Measurements from ENCODE around the gene MAST4.

MAST4 gene

DNA sequence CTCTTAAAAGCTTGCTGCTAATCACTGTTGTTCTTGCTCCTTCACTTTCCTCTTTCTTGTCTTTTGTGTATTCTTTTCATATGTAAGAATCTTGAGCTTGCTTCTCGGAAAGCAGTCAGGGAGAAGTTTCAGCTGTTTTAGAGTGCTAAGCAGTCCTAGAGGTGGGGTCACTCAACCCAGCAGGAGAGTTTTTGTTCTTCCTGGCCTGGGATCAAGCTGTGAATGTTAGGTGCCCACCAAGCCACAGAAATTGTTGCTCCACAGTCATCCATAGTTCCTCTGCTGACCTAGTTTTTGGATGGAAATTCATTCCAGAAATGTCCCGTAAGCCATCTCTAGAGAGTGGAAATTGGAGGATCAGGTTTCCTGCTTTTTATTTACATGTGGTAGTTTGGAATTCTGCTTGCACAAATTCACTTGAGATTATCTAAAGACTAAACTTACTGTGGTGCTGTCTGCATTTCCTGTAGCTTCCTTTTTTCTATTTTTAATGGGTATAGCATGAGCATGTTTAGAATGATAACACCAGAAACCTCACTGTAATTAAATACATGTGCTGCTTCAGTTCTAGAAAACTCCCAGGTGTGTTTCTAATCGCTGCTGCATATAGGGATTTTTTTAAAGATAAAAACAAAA lies 108.7 kb downstream of the MAST4 start:
- no peak for DNase-seq

DNA sequence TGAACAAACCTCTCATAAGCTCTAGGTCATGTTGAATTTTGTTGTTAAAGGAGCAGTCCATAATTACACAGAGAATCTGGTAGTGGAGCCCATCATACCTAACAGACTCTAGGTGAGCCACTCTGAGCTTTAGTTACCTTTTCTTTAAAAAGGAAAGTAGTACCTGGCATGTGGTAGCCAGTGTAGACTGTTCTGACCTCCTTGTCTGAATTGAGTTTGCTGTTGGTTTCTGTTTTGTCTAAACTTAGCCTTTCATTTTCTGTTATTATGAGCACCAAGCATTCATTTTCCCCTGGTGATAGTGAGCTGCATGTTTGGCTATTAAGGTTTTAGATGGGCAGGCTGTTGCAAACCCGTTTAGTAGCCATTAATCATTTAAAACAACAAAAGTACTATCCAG lies 112.2 kb downstream of the MAST4 start:
- DNase-seq = no peak

DNA sequence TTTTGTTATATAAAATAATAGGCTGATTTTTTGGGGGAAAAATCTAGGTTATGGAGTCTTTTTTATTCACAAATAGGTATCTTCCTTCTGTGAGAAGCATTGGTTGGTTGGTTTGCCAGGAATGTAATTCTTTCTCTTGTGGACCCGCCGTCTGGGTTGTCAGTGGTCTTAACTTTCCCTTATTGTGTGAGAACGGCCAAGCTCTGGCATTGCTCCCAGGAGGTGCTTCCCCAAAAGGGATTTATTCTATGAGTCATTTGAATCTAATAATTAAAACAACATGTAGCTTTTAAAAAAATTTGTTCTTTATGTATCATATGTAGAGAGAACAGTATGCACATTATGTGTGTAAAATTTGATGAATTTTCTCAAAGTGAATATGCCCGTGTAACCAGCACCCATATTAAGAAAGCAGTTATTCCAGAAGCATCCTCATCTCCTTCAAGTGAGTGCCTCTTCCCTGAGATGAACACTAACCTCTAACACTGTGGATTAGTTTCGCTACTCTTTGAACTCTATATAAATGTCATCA lies 114.4 kb downstream of the MAST4 start:
- DNase-seq = no peak

DNA sequence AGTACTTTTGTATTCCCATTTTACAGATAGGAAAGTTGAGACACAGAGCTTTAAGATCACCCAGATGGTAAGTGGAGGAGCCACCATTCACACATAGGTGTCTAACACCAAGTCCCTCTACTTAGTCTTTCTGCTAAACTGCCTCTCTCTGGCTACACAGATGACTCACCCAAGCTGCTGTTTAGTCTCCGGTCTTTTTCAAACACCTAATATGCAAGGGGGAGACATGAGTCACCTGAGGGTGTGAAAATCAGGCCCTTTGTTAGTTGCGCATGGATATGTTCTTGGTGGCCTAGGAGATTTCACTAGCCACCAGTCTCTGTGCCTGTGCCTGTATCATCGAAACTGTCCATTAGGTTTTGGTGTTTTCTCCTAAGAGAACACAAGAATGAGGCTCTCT lies 117.8 kb downstream of the MAST4 start:
- no peak for DNase-seq

DNA sequence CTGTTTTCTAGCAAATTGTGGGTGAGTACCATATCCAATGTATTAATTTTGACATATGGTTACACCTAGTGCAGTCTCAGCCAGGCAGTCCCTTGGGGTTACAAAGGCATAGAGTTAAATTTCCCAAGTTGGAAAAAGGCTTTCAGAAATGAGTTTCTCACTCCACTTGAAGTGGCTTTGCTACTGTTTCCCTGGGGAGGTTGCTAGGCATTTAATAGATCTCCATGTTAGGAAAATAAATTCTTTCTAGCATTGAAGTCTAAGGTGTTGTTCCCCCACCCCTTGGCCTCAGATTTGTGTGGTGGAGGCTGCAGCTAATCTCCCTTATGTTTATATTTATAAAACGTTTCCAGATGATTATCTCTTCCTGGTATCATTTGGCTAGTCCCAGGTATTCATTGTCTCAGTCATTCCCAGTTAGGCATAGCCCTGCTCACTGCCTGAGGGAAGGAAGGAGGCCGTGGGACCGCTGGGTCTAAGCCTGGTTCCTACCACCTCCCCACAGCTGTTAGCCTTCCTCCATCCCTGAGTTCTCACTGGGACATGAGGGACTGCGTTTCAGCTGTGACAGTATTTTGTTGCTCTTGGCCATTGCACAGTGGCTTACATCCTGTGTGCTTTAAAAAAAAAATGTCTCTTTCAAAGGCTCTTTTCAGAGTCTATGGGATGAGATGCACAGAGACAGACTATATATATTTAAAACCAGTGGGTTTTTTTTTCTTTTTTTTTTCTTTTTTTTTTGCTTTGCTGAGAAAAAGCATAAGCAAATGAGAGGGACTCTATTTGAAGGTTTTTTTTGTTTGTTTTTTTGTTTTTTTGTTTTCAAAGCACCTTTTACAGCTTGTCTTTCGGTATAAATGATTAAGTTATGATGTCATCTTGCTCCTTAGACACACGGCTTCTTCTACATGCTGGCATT lies 121.5 kb downstream of the MAST4 start:
- no peak for DNase-seq

DNA sequence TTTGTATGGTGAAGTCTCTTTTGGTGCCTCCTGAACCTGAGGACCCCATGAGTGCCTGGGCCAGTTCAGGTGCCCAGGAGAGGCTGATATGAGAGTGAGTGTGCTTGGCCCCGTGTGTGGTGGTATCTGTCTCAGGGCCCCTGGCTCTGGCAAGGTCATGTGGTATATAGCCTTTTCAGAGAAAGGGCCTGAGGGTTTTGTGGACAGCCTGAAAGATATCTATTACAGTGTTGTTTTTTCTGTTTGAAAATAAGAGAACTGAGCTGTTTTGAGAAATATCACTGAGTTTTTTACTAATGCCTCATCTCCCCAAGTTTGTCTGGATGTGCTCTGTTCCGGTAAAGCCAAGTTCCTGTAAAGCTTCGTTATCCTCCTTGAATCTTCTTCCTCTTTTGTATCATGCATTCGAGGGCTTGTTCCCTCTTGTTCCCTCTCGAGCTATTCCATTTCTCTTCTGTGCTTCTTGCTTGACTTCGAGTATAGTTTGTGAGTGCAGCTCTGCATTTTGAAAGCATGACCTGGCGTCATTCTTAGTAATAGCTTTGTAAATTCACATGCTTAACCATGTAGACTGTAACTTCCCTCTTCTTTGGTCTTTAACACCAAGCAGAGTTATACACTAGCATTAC lies 122.3 kb downstream of the MAST4 start:
- DNase-seq = no peak

DNA sequence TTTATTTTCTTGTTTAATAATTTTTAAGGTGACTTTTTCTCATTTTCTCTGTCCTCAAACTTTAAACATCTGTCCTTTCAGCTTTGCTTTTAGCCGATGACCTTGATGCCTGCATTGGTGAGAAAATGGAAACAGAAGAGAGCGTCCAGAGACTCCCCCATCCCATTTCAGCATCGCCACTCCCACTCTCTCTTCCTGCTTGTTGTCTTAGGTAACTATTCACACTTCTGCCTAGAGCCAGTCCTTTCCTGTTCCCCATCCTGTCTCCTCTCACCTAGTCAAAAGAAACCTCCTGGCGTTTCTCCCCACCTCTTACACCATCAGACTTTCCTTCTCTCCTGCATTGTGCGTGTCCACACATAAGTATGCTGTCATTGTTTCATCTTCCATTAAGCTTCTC lies 124.6 kb downstream of the MAST4 start:
- DNase-seq = no peak

DNA sequence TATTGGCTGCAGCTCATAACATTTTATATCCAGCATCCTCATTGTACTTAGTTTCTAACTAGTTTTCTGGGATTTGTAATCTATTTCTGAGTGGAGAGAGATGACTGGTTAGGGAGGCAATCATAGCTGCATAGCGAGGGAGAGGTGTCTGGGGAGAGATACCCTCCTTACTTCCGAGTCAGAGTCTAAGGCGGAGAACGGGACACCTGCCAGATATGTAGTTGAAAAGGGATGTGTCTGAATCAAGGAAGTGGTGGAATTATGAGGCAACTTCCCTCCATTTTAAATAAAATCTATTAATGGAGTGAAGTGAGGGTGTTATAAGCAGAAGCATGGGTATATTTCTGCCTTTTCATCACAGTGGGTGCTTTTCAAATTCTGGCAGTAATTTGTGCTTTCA lies 126.5 kb downstream of the MAST4 start:
- no peak for DNase-seq

DNA sequence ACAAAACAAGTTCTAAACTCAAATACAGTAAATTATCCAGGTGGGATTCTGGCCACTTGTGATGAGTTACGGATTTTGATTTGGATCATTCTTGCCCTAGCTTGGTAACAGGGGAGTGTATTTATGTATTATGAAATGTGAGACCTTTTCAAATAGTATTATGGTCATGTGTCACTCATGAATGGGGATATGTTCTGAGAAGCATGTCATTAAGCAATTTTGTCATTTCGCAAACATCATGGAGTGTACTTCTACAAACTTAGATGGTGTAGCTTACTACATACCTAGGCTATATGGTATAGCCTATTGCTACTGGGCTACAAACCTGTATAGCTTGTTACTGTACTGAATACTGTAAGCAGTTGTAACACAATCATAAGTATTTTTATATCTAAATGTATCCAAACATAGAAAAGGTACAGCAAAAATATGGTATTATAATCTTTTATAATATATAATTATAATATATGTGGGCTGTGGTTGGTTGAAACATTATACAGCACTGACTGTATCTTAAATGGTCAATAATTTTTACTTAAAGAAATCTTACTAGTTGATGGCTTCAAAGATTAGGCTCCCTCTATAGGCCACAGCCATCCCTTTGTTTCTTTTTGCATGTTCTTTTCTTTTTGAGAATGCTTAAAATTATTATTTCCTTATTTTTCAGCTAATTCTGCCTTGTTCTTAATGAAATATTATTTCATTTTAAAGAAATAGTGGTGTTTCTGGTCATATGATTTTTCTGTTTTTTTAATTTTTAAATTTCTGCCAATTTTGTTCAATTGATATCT lies 128.4 kb downstream of the MAST4 start:
- DNase-seq = no peak

DNA sequence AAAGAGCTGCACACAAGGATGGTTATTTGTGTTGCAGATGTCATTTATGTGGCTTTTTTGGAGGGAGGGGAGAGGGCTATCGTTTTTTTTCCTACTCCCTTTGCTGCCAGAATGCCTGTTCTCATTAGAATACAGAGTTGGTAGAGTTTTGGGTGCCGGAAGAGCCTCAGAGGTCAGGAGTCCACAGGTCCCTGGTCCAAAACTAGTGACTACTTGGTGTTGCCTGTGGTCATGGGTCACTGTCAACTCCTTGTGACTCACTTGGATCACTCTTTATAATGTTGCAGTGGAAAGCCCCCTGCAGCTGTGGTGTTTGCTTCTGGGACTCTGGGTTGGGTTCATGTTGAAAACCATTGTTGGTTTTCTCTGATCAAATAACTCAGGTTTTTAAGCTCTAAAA lies 131.4 kb downstream of the MAST4 start:
- DNase-seq = no peak

DNA sequence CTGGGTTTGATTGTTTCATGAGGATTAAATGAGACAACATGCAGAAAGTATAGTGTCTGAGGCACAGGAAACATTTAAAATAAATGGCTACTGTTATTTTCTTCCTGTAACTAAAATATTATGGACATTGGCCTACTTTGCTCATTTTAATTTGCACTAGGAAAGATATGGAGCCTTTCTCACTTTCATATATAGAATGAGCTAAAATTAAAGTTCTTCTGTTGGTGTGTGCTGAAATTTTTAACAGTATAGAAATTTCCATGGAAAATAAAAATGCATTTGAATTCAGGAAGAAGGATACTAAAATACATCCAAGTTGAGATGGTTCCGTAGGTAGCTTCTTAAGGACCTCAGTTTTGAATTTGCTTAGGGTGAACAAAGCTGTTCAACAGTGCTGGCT lies 131.9 kb downstream of the MAST4 start:
- no peak for DNase-seq

DNA sequence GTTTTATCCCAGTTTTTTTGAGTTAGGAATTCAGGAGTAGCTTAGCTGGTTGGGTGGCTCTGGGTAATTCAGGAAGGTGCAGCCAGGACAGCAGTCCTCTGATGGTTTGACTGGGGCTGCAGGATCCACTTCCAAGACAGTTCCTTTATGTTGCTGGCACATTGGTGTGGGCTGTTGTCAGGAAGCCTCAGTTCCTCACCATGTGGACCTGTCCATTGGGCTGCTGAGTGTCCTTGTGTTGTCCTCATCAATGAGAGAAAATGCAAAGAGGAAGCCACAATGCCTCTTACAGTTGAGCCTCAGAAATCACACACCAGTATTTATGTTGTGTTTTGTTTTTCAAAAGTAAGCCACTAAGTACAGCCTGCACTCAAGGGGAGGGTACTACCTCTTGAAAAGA lies 140.9 kb downstream of the MAST4 start:
- DNase-seq = no peak

DNA sequence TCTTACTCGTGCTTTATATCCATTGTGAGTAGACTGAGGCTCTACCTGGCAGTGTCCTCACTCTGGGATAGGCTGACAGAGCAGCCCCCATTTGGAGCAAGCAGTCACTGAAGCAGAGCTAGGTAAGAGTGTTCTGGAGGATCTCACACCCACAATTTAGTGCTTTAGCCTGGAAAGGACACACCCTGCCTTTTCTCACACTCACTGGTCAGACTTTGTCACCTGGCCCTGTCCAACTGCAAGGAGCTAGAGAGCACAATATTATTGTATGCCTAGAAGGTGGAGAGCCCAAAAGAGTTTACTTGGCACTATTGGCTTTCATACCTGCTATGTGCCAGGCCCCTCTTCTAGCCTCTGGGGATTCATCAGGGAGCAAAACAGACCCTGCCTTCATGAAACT lies 141.9 kb downstream of the MAST4 start:
- DNase-seq = no peak

DNA sequence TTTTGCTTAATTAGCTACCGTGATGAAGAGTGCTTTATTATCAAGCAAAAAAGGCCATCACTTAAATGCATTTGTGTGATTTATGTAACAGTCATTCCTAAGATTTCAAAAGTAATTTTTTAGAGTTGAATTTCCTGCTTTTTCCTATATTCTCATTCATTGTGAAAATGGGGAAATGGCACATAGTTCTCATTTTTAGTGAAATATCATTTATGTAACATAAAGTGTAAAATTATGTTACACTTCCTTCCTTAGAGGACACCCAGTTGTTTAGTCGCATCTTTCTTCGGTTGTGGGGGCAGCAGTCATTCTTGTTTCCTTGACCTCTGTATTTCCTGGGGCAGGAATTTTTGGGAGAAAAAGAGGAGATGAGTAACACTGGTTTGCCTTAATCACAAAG lies 142.8 kb downstream of the MAST4 start:
- no peak for DNase-seq

DNA sequence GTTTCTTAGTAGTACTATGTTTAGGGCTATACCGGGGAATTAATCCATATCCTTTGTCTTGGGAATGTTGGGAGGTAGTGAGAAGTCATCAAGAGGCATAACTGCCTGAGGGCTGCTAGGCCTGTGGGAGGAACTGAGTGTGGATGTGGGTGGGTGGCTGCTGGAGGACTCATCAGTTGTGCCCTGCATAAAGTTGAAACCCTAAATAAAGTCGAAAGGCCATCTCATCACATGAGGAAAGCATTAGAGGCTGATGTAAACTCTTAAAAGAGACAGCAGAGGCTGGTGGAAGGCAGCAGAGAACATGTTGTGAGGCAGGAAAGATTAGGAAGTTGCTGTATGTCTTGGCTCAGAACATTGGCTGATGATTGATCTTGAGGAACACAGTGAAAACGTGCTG lies 143.8 kb downstream of the MAST4 start:
- DNase-seq = no peak

DNA sequence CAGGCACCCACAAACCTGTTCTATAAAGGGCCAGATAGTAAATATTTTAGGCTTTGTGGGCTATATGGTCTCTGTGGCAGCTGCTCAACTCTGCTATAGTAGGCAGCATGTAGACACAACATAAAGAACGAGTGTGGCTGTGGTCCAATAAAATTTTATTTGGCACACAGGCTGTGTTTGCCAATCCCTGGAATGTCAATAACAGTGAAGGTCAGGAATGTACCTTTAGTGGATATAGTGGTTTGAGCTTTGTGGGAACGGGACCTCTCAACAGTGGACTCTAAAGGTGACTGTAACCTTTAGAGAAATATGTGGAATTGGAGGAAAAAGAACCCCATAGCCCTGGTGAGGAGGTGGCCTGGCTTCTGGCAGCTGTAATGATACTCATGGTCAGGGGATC lies 145.2 kb downstream of the MAST4 start:
- no peak for DNase-seq

DNA sequence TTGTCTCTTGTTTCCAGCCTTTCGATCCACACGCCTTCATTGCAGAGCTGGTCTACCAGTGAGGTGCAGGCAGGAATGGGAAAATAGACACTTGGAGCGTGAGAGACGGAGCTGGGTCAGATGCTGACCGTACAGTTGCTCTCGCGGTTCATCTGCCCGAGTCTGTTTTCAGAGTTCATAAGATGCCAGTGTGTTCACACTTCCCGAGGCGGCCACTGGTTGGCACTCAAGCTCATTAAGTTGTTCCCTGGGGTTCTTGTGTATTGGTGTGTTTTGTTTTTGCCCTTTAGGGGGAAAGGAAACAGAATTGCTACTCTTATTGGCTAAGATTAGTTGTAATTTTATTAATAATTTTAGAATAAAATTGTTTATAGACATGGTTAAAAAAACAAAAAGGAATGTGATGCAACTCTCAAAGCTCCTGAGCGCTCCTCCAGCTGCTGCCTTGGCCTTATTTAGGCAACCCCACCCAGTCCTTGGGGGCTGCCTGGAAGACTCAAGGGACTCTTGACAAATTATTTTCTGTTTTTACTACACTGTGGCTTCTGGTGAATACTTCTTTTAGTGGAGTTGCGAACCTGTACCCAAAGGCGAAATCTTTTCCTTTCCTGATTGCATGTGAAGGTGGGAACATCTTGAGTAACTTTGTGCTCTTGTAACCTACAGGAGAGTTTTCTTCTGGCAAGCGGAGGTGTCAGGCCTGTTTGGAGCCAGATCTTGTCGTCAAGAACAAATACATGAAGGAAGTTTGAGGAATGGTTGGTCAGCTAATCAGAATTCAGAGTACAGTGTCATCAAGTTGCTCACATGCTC lies 146.1 kb downstream of the MAST4 start:
- DNase-seq = no peak

DNA sequence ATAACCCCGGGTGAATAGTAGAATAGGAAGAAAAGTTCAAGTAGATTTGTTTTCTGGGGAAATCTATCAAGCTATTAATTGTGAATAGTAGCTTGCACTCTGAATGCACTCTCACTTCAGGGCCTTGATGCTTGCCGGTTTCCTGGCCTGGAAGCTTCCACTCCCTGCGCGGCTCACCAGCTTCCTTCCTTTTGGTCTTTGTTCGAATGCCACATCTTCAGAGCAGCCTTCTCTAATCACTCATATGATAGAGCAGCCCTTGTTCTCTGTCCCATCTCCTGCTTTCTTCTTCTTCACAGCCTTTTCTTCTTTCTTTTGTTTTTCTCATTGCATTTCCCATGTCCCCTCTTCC lies 146.7 kb downstream of the MAST4 start:
- no peak for DNase-seq

DNA sequence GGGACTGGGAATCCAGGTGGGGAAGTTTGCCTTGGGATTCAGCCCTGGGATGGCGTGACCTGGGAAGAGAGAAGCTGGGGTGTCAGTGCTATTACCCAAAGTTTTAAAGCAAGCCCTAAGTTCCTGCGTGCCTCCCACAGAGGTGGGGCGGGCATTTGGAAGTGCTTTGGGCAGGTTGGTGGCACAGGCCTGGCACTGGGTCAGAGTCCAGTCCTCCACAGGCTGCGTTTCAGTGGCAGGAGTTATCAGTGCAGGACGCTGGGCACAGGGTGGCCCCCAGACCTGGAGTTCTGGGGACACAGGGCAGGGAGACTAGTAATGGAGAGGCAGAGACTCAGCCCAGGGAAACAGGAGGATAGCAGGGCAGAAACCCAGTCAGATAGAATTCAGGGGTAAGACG lies 147.2 kb downstream of the MAST4 start:
- no peak for DNase-seq

DNA sequence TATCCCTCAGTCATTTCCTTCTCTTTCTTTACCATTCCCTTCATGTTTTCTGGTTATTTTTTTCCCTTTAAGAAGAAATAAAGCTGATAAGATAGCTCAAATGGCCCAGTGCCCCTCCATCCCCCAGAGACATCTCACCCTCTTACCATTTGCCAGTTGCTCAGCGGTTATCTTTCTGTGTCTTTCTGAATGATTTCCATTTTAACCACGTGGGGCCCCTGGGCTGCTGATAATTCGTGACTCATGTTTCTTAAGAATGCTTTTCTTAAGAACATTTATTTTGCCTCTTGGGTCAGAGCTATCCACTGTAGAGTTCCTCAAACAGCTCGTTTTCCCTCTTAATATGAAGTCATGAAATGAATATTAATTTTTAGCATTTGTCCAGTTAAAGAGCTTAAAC lies 147.8 kb downstream of the MAST4 start:
- no peak for DNase-seq

DNA sequence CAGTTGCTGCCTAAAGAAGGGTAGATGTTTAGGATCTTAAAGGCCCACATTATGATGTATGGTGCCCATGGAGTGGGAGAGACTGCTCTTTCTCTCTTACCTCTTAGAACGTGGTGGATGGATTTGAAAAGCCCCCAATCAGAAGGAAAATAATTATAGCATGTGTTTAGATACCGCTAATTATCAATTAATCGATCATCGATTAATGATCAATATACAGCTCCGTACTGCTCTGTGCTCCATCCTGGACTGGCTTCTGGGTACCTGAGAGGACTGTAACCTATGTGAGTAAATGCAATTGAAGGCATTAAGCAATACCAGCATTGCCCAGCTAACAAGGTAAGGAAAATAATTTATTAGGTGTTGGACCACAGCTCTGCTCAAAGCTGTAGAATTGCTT lies 149.1 kb downstream of the MAST4 start:
- no peak for DNase-seq

DNA sequence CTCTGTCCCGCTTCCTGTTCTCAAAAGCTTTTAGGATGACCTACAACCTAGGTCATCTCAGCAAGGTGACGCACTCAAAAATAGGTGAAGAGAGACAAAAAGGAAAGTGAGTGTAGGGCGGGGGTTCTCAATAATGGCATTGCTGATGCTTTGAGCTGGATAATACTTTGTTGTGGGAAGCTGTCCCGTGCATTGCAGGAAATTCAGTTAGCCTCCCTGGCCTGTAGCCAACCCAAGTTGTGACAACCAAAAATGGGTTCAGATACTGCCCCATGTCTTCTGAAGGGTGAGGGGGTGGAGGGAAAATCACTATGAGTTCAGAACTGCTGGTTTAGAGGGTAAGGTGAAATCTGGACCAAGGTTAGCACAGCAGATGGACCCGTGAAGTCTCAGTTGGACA lies 151.4 kb downstream of the MAST4 start:
- no peak for DNase-seq

Data from stimulated activated CD4-positive, alpha-beta T cell treated with anti-CD3 and anti-CD28 coated beads, Interleukin-12 subunit alpha, Interleukin-12 subunit beta, amount 100 ng/mL, for 4 hours (primary cell).